Ishikawa (cell line): ENCODE results near the gene ANKMY1.

Experiments used
- CEBPB ChIP-seq: IDR thresholded peaks from 2 replicates; pipeline ENCODE4 v1.6.1; 2012
- CREB1 ChIP-seq: IDR thresholded peaks from 2 replicates; pipeline ENCODE4 v1.6.1; 2012; ENCODE audit warnings: low read depth
- EGR1 ChIP-seq: IDR thresholded peaks from 2 replicates; pipeline ENCODE4 v1.6.1; 2012
- EP300 ChIP-seq: IDR thresholded peaks from 2 replicates; pipeline ENCODE4 v1.6.1; 2012; ENCODE audit warnings: borderline replicate concordance
- FOXM1 ChIP-seq: IDR thresholded peaks from 2 replicates; pipeline ENCODE4 v1.6.1; 2012; ENCODE audit warnings: low read depth, borderline replicate concordance
- MAX ChIP-seq: IDR thresholded peaks from 2 replicates; pipeline ENCODE4 v1.6.1; 2012
- NFIC ChIP-seq: IDR thresholded peaks from 2 replicates; pipeline ENCODE4 v1.6.1; 2012
- RAD21 ChIP-seq: IDR thresholded peaks from 2 replicates; pipeline ENCODE4 v1.6.1; 2012; ENCODE audit warnings: low read depth
- REST ChIP-seq: IDR thresholded peaks from 2 replicates; pipeline ENCODE4 v1.6.1; 2012; ENCODE audit warnings: low read depth, mild to moderate bottlenecking
- TAF1 ChIP-seq: IDR thresholded peaks from 2 replicates; pipeline ENCODE4 v1.6.1; 2012; ENCODE audit warnings: low read depth, mild to moderate bottlenecking
- TCF12 ChIP-seq: IDR thresholded peaks from 2 replicates; pipeline ENCODE4 v1.6.1; 2012; ENCODE audit warnings: low read depth
- TEAD4 ChIP-seq: IDR thresholded peaks from 2 replicates; pipeline ENCODE4 v1.6.1; 2012
- USF1 ChIP-seq: IDR thresholded peaks from 2 replicates; pipeline ENCODE4 v1.6.1; 2012
- YY1 ChIP-seq: IDR thresholded peaks from 2 replicates; pipeline ENCODE4 v1.6.1; 2012; ENCODE audit warnings: low read depth
- ZBTB7A ChIP-seq: IDR thresholded peaks from 2 replicates; pipeline ENCODE4 v1.6.1; 2012; ENCODE audit warnings: low read depth

ANKMY1 gene

DNA sequence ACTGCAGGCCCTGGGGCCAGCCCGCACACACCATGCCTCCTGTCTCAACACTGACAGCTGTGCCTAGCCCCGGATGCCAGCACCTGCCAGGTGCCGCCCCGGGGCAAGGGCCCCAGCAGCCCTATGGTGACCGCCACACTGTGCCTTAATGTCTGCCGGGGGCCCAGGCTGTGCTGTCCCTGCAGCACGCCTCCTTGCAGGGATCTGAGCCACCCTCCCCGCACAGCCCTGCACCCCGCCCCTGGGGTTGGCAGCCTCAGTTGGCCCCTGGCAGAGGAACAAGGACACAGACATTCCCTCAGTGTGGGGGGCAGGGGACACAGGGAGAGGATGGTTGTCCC lies 20.3 kb upstream of the ANKMY1 start:
- TF ChIP-seq NFIC (no peak), YY1 (no peak), CREB1 (no peak), TAF1 (no peak), REST (no peak), CEBPB (no peak), RAD21 (no peak), TCF12 (no peak), FOXM1 (no peak), EP300 (no peak), ZBTB7A (no peak), MAX (no peak), TEAD4 (no peak)

GRCh38 chr2:240577281-240578109 lies 19.7 kb upstream of the ANKMY1 start:
- TF ChIP-seq CREB1: no peak
- TF ChIP-seq USF1: no peak
- TF ChIP-seq TEAD4: no peak
- TF ChIP-seq TAF1: no peak
- no peak for TF ChIP-seq ZBTB7A
- TF ChIP-seq FOXM1: no peak
- no peak for TF ChIP-seq NFIC
- TF ChIP-seq REST: no peak
- TF ChIP-seq RAD21: no peak
- TF ChIP-seq MAX: no peak
- no peak for TF ChIP-seq YY1
- TF ChIP-seq TCF12: no peak
- TF ChIP-seq EGR1: no peak
- TF ChIP-seq CEBPB: no peak
- TF ChIP-seq EP300: no peak

DNA sequence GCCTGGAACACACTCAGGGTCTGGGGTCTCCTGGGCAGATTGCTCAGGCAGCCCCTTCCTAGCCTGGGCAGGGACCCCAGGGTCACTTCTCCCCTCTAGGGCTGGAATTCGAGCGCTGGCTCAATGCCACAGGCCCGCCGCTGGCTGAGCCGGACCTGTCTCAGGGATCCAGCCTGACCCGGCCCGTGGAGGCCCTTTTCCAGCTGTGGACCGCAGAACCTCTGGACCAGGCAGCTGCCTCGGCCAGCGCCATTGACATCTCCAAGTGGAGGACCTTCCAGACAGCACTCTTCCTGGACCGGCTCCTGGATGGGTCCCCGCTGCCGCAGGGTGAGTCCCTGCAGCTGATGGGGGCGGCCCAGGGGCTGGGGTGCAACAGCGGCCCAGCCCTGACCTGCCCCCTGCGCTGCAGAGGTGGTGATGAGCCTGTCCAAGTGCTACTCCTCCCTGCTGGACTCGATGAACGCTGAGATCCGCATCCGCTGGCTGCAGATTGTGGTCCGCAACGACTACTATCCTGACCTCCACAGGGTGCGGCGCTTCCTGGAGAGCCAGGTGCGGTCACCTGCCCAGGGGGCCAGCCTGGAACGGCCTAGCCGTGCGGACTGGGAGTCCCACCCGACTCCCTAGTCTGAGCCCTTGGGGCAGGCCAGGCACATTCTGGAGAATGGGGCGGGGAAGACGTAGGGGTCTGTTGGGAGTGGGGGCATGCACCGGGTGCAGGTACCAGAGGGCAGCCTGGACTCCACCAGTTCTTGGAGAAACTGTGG lies 18.8 kb upstream of the ANKMY1 start:
- TF ChIP-seq FOXM1 (no peak), TEAD4 (no peak), NFIC (no peak), RAD21 (no peak), YY1 (no peak), EGR1 (no peak), USF1 (no peak), TAF1 (no peak), EP300 (no peak), ZBTB7A (no peak), CREB1 (no peak), MAX (no peak), REST (no peak), TCF12 (no peak), CEBPB (no peak)
